CD4-positive, alpha-beta T cell treated with Interferon alpha-2 for 1 hour (primary cell): ENCODE results near the gene MAN1C1.

ENCODE experiments used
- DNase-seq, 2 donors: peaks; one replicate each; pipeline ENCODE4 v3.0.0-alpha.2; 2020 to 2022

Gene MAN1C1

DNA sequence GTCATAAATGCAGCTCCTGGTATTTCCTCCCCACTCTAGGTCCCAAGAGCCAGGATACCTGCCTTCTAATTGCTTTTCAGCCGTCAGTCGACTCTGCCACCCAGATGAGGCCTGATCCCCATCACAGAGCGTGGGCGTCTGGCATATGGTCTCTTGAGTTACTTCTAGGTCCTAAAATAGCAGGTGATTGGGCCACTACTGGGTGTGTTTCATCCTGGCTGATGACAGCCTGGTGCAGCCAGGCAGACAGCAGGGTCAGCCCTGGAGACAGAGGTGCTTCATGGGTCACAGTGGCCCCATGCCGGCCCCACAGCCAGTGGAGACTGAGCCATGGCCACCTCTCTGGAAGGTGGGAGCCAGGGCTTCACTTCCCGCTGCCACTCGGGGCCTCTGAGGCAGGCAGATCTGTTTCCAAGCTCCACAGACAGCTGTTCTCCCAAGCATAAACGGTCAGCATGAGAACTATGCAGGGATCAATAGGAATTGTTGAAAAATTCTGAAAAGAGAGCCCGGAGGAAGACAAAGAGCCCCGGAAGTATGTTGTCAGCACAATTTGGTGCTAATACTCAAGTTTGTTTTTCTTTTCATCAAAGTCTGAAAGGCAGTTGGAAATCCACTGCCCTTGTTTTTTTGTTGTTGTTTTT, 83.0 kb downstream of the MAN1C1 start:
- DNase-seq, result no peak

DNA sequence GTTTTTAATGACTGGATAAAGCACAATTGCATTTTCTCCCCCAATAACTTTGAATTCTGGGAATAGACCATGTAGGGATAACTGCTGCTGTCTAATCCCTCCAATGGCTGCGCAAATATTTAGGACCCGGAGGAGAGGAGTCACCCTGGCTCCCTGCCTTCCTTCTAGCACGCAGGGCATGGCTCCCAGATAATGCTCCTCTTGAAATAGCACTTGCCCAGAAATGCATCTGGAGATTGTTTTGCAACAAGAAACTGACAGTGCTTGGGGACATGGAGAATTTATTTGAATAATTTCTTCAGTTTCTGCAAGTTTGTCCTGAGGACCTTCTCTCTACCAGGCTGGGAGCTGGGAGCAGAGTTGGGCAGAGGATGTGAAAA, 83.5 kb downstream of the MAN1C1 start:
- DNase-seq, result no peak

DNA sequence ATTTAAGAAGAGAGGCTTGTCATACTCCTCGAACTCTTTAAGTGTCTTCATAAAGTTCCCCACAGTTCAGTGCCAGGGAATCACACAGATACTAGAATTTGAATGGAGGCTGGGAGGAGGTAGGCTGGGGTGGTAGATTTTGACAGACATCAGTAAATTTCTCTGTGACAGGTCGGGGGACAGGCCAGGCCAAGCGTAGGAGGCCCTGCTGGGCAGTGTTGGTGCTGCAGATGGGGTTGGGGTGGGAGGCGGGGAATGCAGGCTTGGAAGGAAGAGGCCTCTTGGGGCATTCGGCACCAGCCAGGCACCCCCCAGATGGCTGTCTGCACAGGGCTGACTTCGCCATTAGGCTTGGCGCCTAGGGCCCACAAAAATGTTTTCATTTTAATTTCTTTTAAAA, 84.0 kb downstream of the MAN1C1 start:
- DNase-seq, result no peak

DNA sequence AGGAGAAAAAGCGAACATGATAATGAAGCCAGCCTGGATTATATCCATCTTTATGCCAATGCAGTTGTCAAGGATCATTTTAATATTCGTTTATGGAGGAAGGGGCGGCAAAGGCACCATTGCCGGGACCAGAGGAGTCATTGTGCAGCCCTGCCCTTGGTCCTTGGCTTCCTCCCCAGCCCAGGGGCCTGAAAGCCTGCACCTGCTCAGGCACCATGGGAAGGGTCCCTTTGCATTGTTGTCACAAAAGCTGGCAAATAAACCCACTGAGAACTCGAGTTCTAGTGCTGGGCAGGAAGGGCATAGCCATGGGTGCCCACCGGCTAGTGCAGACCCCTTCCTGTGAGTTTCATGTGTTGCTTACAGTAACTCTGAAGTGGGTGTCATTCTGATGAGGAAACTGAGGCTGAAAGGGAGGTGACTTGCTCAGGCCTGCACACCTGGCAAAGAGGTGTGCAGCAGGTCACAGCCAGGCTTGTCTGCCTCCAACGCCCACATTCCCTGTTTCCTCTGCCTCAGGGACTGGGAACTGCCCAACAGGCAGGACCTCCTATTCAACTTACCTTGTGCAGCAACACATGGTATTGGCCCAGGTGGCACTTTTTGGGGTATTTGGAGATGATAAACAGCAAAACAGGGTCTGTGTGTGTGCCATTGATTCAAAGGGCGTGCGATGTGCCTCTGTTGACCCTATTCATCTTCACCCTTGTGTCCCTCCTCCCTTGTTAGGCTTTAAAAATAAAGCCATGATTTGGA, 84.6 kb downstream of the MAN1C1 start:
- no peak for DNase-seq

DNA sequence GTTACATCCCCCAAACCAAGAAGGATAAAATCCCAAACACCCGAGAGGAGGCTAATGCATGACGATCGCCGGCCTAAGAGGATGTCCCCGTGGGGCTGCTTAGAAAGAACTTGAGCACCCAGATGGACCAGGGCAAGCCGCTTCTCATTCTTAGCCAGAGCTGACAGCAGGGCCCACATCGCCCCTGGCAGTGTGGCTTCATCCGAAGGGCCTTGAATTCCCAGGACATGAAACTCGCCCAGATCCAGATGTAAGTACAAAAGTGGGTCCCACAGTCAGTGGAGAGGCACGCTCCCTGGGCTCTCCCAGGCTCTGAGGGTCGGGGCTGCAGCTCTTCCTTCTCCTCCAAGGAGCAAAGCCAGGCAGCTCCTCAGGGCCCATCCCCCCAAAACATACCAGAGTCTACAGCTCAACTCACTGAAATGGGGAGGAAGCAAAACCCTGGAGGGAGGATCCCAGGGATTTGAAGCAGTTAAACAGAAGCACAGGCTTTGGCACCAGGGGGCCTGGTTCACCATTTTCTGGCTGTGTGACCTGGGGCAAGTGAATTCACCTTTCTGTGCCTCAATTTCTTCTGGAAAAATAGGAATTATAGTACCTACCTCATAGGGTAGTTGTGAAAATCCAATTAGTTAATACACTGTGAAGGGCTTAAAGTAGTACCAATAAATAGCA, 85.6 kb downstream of the MAN1C1 start:
- DNase-seq, result no peak

DNA sequence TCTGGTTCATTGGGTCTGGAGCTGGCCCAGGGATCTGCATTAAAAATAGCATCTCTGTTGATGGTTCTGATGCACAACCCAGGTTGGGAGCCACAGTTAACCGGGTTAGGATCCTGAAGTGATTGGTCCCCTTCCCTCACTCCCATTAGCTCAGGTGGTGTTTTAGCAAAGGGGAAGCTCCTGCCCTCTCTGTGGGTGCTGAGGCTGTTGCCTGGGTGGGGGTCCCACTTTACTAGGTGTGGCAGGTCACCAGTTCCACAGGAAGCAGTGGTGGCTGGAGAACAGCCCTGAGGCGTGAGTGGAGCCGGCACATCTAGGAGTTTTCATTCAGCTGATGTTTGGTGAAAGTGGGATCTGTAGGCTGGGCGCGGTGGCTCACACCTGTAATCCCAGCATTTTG, 86.5 kb downstream of the MAN1C1 start:
- no peak for DNase-seq

DNA sequence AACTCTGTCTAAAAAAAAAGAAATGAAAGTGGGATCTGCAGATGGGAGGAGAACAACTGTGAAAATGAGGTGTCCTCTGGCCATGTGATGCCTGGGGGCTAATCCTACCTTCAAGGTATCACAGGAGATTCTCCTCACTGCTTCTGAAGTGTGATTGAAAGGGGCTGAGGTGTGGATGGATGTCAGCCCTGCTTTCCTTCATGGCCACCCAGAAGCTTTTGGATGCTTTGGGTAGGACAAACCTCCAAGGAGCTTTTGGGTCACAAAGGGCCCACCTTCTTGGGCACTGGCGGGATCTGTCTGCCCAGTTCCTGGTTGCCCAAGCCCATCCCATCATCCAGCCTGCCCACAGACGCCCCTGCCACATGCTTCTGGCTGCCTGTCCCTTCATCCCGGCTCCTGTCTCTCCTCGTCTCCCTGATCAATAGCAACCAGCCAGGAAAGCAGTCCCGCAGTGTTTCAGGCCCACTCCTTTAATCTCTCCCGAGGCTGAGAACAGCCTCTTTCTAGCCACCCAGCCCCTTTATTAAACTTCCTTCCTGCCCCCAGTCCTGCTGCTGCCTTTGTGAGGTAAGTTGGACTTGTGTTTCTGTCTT, 87.2 kb downstream of the MAN1C1 start:
- DNase-seq, result no peak

DNA sequence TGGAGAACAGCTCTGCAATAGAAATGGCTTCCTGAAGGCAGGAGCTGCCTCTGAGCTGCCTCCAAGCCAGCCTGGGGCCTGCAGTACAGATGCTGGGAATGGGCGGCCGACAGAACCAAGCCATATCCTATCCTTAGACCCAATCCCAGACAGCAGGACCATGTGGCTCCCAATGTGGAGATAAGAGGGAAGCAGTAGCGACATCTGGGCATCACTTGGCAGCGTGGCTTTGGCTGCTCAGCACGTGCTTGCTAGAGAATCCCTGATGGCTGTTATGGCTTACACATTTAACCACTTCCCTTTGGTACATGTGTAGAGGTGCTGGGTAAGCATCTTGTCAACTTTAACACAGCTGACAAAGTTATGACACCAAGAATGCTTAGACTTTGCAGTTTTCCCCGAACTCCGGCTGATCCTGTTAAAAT, 87.7 kb downstream of the MAN1C1 start:
- DNase-seq, result peak in 1 of 2 donors; percentile 47

DNA sequence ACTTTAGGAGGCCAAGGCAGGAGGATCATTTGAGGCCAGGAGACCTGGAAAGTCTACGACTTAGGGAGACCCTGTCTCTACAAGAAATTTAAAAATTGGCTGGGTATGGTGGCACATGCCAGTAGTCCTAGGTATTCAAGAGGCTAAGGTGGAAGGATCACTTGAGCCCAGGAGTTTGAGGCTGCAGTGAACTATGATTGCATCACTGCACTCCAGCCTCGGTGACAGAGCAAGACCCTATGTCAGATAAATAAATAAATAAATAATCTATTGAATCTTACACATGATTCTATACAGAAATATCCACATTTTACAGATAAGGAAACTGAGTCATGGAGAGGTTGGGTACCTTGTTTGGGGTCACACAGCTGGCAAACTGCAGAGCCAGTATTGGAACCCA, 89.1 kb downstream of the MAN1C1 start:
- DNase-seq, result no peak

DNA sequence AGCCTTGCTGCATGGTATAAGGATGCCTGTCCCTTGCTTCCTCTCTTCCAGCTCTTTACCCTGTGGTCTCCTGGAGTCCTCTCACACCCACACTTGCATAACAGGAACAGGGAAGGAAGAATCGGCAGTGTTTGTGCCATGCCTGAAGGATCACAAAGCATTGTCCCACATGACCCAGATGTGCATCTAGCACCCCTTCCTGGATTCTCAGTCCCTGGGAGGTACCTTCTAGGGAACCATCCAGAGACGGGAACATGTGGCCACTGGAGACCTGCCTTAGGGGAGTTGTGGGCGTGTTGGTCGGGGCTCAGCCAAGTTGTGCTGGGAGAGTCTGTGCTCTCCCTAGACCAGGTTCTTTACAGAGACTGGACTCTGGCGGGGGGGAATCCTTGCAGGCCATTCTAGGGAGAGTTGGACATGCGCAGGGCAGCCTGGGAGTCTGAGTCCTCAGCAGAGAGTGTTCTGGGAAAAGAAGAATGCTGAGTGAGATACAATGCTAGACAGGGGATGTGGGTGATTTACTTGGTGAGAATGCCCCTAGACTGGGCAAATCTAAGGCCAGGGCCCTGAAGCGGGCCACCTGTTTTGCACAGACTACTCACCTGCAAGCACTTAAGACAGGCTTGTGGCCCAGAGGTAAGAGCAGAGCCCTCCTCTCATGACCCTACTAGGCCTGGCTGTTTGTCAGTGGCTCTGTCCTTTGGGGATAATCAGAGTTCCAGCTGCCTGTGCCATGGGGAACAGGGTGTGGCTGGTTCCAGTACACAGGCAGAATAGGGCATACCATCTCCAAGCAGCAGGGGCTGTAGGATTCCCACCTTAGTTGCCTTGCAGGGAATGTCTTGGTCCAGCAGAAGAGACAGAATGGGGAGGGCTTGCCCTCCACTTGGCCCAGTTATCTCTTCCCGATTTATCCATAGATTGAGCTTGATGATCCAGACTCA, 89.8 kb downstream of the MAN1C1 start:
- no peak for DNase-seq

DNA sequence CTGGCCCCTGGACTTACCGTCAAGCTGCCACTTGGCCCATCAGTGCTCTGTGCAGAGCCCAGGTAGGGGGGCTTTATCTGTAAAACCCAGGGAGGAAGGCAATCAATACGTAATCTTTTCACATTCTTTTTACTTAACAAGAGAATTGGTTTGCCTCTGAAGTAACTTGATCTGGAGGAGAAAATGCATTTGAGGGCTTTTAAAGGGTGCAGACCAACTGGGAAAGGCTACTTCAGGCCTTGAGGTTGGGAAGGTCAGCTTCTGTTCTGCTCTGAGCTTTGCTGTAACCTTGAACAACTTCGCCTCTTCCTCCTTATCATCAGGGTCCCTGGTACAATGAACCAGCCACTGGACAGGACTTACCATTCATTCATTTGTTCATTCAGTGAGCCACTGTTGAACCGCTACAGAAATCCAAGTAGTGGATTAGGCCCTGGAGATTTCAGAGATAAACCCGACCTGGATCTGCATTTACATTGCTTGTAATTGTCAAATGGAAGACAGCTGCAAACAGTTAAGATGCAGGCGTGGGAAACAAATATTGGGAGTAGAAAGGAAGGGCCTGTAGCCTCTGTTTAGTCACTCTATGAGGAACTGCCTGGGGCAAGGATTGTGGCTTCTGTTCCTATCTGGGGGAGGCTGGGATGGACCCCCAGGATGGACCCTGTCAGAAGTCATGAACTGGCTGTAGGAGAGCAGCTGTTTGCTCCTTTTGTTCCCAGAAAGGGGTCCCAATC, 90.9 kb downstream of the MAN1C1 start:
- DNase-seq, result no peak

DNA sequence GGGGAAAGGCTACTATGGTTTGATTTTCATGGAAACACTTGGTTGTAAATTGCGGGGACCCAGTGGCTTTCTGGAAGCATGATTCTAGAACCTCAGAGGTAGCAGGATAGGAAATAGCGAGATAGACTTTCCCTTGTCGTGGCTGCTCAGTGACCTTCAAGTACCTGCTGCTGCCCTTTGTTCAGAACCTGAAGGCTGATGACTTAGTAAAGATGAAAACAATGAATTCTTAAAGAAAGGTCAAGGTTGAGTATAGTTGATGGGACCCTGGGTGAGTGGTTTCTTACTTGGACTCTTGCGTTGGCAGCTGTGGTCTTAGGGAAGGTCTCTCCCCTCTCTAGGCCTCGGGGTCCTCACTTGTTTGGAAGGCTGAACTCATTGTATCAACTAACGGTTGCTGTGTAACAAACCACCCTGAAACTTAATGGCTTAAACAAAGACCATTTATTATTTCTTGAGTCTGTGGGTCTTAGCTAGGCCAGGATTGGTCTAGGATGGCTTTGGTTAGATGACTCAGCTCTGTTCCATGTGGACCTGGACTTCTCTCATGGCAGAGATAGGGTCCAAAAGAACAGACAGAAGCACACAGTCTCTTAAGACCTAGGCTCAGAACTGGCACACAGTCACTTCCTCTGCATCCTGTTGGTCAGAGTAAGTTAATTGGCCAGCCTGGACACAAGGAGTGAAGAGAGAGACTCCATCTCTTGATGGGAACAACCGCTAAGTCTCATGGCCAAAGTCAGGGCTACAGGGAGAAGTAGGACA, 94.2 kb downstream of the MAN1C1 start:
- no peak for DNase-seq

DNA sequence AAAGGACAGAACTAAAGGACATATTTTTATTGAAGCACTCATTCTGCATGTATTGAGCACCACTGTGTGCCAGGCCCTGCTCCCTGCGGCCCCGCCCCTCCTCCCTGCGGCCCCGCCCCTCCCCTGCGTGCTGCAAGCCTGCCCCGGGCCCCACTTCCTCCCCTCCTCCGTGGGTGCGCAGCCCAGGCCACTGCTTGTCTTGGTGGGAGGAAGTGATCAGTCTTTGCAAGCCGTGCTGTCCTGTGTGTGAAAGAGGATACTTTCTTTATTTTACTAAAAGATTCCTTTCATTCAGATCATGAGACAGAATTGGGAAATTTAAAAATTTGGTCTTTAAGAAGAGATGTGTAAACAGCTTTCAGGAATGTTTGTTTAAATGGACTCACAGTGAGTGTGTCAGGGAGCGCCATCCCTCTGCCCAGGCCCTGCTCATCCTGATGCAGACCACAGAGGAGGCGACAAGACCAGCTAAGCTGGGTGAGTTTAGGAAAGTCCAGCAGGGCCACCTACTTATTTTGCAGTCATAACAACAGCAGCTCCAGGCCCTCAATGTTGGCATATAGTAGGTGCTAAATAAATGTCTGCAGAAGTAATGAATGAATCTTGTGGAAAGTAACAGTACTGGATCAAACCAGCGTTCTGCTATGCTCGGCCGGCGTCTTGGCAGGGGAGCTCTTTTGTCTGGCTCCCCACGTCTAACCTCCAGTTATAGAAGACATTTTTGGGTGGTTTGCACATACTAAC, 95.1 kb downstream of the MAN1C1 start:
- peak; percentile 36 to 55 for DNase-seq

DNA sequence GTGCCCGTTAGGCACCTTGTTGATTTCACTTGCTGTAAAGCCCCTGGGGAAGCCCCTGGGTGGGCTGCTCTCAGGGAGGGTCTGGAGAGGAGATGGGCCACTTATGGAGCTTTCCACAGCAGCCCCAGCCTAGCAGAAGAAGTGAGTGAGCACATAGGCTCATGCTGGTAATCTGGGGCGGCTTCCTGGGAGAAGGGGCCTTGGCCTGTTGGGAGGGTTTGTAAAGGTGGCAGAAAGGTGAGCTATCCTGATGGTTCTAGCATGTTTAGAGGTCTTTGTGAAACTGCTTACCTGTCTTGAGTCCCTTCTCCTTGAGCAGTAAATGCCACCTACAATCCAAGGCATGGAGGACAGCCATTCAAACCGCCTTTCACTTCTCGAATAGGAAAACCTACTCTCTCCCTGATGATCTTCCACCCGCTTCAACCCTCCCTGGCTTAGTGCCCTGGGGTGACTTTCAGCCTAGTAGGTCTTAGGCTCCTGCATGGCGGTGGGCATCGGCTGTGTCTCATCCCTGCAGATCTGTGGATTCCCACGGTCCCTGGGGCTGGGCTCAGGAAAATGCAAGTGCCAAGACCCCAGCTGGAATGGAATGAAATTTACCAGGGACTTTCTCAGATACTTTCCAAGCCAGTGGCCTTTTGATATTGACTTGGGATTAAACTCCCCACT, 95.8 kb downstream of the MAN1C1 start:
- DNase-seq, result no peak

DNA sequence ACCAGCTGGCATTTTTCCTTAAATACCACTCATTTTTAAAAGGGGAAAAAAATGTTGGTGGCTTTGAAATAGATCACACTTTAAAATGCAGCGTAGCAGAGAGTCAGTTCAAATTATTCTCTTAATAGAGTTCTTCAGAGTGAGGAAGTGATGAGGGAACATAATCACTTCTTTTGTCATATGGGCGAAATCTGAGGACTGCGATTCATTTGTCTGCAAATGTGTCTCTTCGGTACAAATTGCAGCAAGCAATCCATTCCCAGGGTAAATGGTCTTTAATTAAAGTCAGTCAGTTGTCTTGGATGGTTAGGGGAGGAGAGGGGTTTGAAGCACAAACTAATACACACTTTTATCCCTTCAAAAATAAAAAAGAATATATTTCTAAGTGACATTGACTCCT, 97.4 kb downstream of the MAN1C1 start:
- DNase-seq, result no peak

DNA sequence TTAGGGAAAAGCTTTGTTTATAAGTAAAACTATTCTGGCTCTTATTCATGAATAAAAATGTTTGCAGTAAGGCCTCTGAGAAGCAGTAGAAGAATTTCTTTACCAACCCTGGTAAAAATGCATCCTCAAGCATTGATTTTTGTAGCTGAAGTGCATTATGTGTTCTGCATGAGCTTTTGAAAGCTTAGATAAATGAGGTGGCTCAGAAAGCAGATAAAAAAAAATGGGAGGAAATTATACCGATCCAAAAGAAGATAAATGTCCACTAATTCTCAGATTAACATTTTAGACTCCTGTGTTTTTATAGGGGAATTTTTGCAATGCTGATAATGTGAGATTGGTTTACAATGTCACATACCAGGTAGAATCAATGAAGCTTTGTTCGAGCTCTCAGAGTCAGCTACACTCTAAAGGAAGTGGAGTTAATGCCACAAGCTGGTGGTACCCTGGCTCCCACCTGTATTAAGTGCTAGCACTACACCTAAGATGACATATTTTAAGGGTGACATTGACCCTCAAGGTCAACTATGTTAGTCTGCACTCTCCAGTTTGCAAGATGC, 97.9 kb downstream of the MAN1C1 start:
- no peak for DNase-seq

DNA sequence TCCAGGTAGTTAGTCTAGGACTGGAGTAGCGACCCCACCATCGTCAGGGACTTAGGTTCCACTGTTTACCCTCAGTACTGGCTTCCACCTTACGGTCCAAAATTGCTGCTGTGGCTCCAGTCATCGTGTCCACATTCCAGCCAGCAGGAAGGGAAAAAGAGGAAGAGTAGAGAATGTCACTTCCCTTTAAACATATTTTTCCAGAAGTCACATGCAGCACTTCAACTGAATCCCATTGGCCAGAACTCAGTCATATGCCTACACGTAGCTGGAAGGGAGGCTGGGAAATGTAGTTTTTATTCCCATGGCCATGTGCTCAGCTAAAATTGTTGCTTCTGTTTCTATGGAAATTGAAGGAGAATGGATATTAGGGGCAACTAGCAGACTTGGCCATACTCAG, 99.3 kb downstream of the MAN1C1 start:
- DNase-seq, result no peak

DNA sequence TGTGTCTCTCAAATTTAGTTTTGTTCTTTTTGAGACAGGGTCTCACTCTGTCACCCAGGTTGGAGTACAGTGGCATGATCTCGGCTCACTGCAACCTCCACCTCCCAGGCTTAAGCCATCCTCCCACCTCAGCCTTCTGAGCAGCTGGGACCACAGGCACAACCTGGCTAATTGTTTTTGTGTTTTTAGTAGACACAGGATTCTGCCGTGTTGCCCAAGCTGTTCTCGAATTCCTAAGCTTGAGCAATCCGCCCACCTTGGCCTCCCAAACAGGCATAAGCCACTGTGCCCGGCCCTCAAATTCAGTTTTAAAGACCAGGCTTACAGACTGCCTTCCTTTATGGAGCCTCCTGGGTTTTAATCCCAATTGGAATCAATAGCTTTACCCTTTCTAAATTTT, 99.7 kb downstream of the MAN1C1 start:
- DNase-seq, result no peak

DNA sequence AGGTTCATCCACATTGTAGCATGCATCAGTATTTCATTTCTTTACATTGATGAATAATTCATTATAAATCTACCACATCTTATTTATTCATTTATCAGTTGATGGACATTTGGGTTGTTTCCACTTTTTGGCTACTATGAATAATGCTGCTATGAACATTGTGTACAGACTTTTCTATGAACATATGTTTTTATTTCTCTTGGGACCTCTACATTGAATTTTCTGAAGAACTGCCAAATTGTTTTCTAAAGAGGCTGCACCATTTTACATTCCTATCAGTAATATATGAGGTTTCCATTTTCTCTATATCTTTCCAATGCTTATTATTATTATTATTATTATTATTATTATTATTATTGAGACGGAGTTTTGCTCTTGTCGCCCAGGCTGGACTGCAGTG, 102.1 kb downstream of the MAN1C1 start:
- DNase-seq, result no peak
